Measurements from ENCODE around the gene KCNA10. TPM values are rescaled to one million over a fixed set of nuclear protein-coding genes. Genes with fewer than 3 reads are reported as not detected.
A peak's percentile ranks its signal among the peaks of the same experiment; 100 is the strongest.

KCNA10 gene
- total RNA-seq, 1 donor from 2014 or later = not detected

DNA sequence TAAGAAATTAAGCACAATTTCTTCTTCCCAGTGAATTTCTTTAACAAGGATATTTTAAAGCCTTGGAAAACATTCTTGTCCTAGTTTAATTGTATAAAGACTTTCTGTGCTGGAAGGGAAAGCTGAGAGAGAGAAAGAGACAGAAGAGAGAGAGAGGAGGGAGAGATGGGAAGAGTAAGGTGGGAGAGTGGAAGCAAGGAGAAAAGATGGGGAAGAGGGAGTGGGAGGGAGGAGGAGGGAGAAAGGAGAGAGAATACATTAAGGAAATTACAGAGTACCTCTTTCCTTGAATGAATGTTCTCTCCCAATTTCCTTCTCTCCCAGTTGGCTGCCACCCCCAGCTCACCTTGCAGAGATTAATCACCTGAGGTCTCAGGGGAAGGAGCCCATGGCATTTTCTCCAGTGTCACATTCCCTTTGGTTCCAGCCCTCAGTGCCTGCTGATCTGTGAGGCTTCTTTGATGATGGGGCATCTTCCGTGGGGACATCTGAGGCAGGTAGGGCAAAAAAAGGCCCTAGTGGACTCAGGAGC lies 32.4 kb upstream of the KCNA10 start:
- Histone ChIP-seq H3K27me3 (ENCODE audit: insufficient read depth, low read length) (peaks cover 25% of the 10 kb centered on the region), H3K36me3 (ENCODE audit: insufficient read depth, low read length) (no peaks in the 10 kb centered on the region), H3K4me1 (ENCODE audit: insufficient read depth, low read length) (peaks cover 3% of the 10 kb centered on the region), H3K4me2 (ENCODE audit: low read length) (no peak overlapping the region), H3K79me2 (ENCODE audit: insufficient read depth, low read length) (no peaks in the 10 kb centered on the region), H2AFZ (ENCODE audit: low read depth, low read length) (no peak overlapping the region), H3K27ac (ENCODE audit: low read depth, low read length) (no peak overlapping the region), H3K9ac (ENCODE audit: low read length) (no peak overlapping the region), H3K4me3 (ENCODE audit: insufficient read depth, low read depth, low read length) (no peak overlapping the region), H4K20me1 (ENCODE audit: insufficient read depth, low read length) (no peaks in the 10 kb centered on the region), H3K9me3 (ENCODE audit: insufficient read depth, low read depth, low read length) (no peaks in the 10 kb centered on the region)
- Mint-ChIP-seq H3K9me3 (ENCODE audit: unreplicated experiment) (no peaks in the 10 kb centered on the region), H3K4me3 (ENCODE audit: unreplicated experiment) (no peak overlapping the region), H3K4me1 (ENCODE audit: low read depth, unreplicated experiment) (no peaks in the 10 kb centered on the region), H3K27me3 (ENCODE audit: low read depth, unreplicated experiment) (peaks cover 64% of the 10 kb centered on the region), H3K36me3 (ENCODE audit: low read depth, unreplicated experiment) (peaks cover 2% of the 10 kb centered on the region), H3K27ac (ENCODE audit: unreplicated experiment) (no peak overlapping the region)
- DNase-seq (ENCODE audit: low read depth) (no peak), FAIRE-seq (no peak)
- TF ChIP-seq, protein P1, sequence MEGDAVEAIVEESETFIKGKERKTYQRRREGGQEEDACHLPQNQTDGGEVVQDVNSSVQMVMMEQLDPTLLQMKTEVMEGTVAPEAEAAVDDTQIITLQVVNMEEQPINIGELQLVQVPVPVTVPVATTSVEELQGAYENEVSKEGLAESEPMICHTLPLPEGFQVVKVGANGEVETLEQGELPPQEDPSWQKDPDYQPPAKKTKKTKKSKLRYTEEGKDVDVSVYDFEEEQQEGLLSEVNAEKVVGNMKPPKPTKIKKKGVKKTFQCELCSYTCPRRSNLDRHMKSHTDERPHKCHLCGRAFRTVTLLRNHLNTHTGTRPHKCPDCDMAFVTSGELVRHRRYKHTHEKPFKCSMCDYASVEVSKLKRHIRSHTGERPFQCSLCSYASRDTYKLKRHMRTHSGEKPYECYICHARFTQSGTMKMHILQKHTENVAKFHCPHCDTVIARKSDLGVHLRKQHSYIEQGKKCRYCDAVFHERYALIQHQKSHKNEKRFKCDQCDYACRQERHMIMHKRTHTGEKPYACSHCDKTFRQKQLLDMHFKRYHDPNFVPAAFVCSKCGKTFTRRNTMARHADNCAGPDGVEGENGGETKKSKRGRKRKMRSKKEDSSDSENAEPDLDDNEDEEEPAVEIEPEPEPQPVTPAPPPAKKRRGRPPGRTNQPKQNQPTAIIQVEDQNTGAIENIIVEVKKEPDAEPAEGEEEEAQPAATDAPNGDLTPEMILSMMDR (IDR thresholded peaks at IDR 0.05; ENCODE audit: insufficient read depth, low read depth, low read length) = no peak
- TF ChIP-seq EZH2 (IDR thresholded peaks at IDR 0.05; ENCODE audit: insufficient read depth, low read length) = no peak

DNA sequence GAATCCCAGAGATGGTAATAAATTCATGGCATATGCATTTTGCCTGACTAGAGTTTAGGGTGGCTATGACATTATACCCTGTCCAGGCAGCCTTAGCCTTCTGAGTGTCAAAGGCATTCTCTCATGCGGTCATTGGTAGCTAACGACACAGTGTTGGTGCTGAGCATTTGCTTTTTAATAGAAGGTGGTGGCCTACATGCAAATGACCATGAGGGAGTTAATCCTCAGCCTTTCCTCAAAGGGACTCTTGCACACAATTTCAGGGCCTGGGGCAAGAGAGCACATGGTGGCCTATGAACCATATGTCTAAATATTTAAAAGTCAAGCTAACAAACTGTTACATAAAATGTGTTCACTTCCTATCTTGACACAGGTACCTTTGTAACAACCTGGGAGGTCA lies 30.9 kb upstream of the KCNA10 start:
- Histone ChIP-seq H3K36me3 (ENCODE audit: insufficient read depth, low read length) (no peaks in the 10 kb centered on the region), H3K79me2 (ENCODE audit: insufficient read depth, low read length) (no peaks in the 10 kb centered on the region), H3K4me3 (ENCODE audit: insufficient read depth, low read depth, low read length) (no peak overlapping the region), H3K9ac (ENCODE audit: low read length) (no peak overlapping the region), H2AFZ (ENCODE audit: low read depth, low read length) (no peak overlapping the region), H3K4me2 (ENCODE audit: low read length) (no peak overlapping the region), H3K27me3 (ENCODE audit: insufficient read depth, low read length) (peaks cover 13% of the 10 kb centered on the region), H3K27ac (ENCODE audit: low read depth, low read length) (no peak overlapping the region), H3K4me1 (ENCODE audit: insufficient read depth, low read length) (no peaks in the 10 kb centered on the region), H3K9me3 (ENCODE audit: insufficient read depth, low read depth, low read length) (no peaks in the 10 kb centered on the region), H4K20me1 (ENCODE audit: insufficient read depth, low read length) (no peaks in the 10 kb centered on the region)
- Mint-ChIP-seq H3K27me3 (ENCODE audit: low read depth, unreplicated experiment) (peaks cover 68% of the 10 kb centered on the region), H3K27ac (ENCODE audit: unreplicated experiment) (no peak overlapping the region), H3K36me3 (ENCODE audit: low read depth, unreplicated experiment) (peaks cover 2% of the 10 kb centered on the region), H3K4me3 (ENCODE audit: unreplicated experiment) (no peak overlapping the region), H3K4me1 (ENCODE audit: low read depth, unreplicated experiment) (no peaks in the 10 kb centered on the region), H3K9me3 (ENCODE audit: unreplicated experiment) (no peaks in the 10 kb centered on the region)
- TF ChIP-seq EZH2 (IDR thresholded peaks at IDR 0.05; ENCODE audit: insufficient read depth, low read length) = no peak
- TF ChIP-seq, protein P1 (IDR thresholded peaks at IDR 0.05; ENCODE audit: insufficient read depth, low read depth, low read length) = no peak
- DNase-seq (ENCODE audit: low read depth) = no peak
- FAIRE-seq = no peak

DNA sequence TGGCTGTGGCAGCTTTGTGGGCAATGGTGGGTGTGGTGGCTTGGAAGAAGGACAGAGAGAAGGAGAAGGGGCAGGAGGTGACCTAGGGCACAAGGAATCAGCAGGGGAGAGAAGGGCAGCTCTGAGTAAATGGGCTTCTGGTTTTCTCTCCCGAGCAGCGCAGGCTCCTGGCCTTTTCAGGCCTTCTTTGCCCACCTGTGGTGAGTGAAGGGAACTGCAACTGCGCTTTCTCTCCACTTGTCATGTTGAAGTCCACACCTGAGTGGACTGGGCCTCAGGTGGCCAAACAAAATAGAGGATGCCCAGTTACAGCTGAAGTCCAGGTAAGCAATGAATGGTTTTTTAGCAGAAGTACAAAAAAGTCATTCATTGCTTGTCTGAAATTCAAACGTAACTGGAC lies 29.4 kb upstream of the KCNA10 start:
- H3K27me3 Mint-ChIP-seq (ENCODE audit: low read depth, unreplicated experiment) = peaks cover 68% of the 10 kb centered on the region
- Histone ChIP-seq H3K9me3 (ENCODE audit: insufficient read depth, low read depth, low read length) (no peaks in the 10 kb centered on the region), H3K36me3 (ENCODE audit: insufficient read depth, low read length) (no peaks in the 10 kb centered on the region), H3K9ac (ENCODE audit: low read length) (no peak overlapping the region), H2AFZ (ENCODE audit: low read depth, low read length) (no peak overlapping the region), H3K27me3 (ENCODE audit: insufficient read depth, low read length) (peaks cover 6% of the 10 kb centered on the region), H3K4me1 (ENCODE audit: insufficient read depth, low read length) (no peaks in the 10 kb centered on the region), H3K4me3 (ENCODE audit: insufficient read depth, low read depth, low read length) (no peak overlapping the region), H3K79me2 (ENCODE audit: insufficient read depth, low read length) (no peaks in the 10 kb centered on the region), H3K4me2 (ENCODE audit: low read length) (no peak overlapping the region), H4K20me1 (ENCODE audit: insufficient read depth, low read length) (no peaks in the 10 kb centered on the region), H3K27ac (ENCODE audit: low read depth, low read length) (no peak overlapping the region)
- TF ChIP-seq, protein P1 (IDR thresholded peaks at IDR 0.05; ENCODE audit: insufficient read depth, low read depth, low read length) = peak; percentile 21
- TF ChIP-seq EZH2 (IDR thresholded peaks at IDR 0.05; ENCODE audit: insufficient read depth, low read length) = no peak
- FAIRE-seq (no peak), DNase-seq (ENCODE audit: low read depth) (no peak)
- H3K4me3 Mint-ChIP-seq (ENCODE audit: unreplicated experiment) = no peak overlapping the region
- no peak overlapping the region for H3K27ac Mint-ChIP-seq (ENCODE audit: unreplicated experiment)
- H3K36me3 Mint-ChIP-seq (ENCODE audit: low read depth, unreplicated experiment) = peaks cover 2% of the 10 kb centered on the region
- H3K4me1 Mint-ChIP-seq (ENCODE audit: low read depth, unreplicated experiment) = no peaks in the 10 kb centered on the region
- no peaks in the 10 kb centered on the region for H3K9me3 Mint-ChIP-seq (ENCODE audit: unreplicated experiment)

Data from astrocyte (in vitro differentiated cells and primary cell).